HepG2 (cell line): Measurements from ENCODE around the gene BRCA2. TPM values are rescaled to one million over a fixed set of nuclear protein-coding genes. Genes with fewer than 3 reads are reported as not detected.

Source experiments
- GABPB1 ChIP-seq: IDR thresholded peaks from 2 replicates; pipeline ENCODE4 v1.6.1; 2016; ENCODE audit warnings: mild to moderate bottlenecking, missing genetic modification reagents, moderate library complexity, missing compliant biosample characterization
- HES4 ChIP-seq: sonication (generic); formaldehyde crosslinking; IDR thresholded peaks from 2 replicates; pipeline ENCODE4 v1.9.0; 2021; ENCODE audit warnings: mild to moderate bottlenecking, missing genetic modification reagents, borderline replicate concordance
- KDM2A ChIP-seq: sonication (generic); formaldehyde crosslinking; IDR thresholded peaks from 2 replicates; pipeline ENCODE4 v1.4.0; 2020; ENCODE audit warnings: low read depth, missing genetic modification reagents, borderline replicate concordance
- MXD3 ChIP-seq: IDR thresholded peaks from 2 replicates; pipeline ENCODE4 v1.6.1; 2016; ENCODE audit warnings: mild to moderate bottlenecking, missing biosample characterization, missing genetic modification reagents
- REPIN1 ChIP-seq: sonication (generic); formaldehyde crosslinking; IDR thresholded peaks from 2 replicates; pipeline ENCODE4 v1.8.0; 2022; ENCODE audit warnings: missing genetic modification reagents, low read depth, mild to moderate bottlenecking, borderline replicate concordance
- RERE ChIP-seq: IDR thresholded peaks from 2 replicates; pipeline ENCODE4 v1.6.1; 2016; ENCODE audit warnings: low read depth, missing genetic modification reagents, missing compliant biosample characterization
- SMAD9 ChIP-seq: sonication (generic); formaldehyde crosslinking; IDR thresholded peaks from 2 replicates; pipeline ENCODE4 v1.5.1; 2020; ENCODE audit warnings: mild to moderate bottlenecking, missing genetic modification reagents
- STAT5B ChIP-seq: sonication (generic); formaldehyde crosslinking; IDR thresholded peaks from 2 replicates; pipeline ENCODE4 v1.4.0; 2020; ENCODE audit warnings: missing genetic modification reagents
- ZBTB34 ChIP-seq: sonication (generic); formaldehyde crosslinking; IDR thresholded peaks from 2 replicates; pipeline ENCODE4 v1.8.0; 2022; ENCODE audit warnings: mild to moderate bottlenecking, missing genetic modification reagents
- ZBTB7A ChIP-seq: sonication (generic); formaldehyde crosslinking; IDR thresholded peaks from 2 replicates; pipeline ENCODE4 v1.8.0; 2022; ENCODE audit warnings: mild to moderate bottlenecking, missing genetic modification reagents
- ZNF24 ChIP-seq: fragments of 450-650 bp; IDR thresholded peaks from 2 replicates; pipeline ENCODE4 v1.6.1; 2017; ENCODE audit warnings: antibody characterized with exemption, mild to moderate bottlenecking
- ZNF879 ChIP-seq: sonication (generic); formaldehyde crosslinking; IDR thresholded peaks from 2 replicates; pipeline ENCODE4 v1.8.1; 2023; ENCODE audit warnings: missing genetic modification reagents
- polyA plus RNA-seq, 8 experiments: library from polyadenylated mRNA; depleted of rRNA in 3 of 8; stranded (reverse) in 7 of 8; unstranded in 1 of 8; fragments of >200 nt; fragmentation: Illumina TruSeq in 4 of 8; extraction: Trizol in 4 of 8; gene quantifications; 2 replicates each; pipeline versions ENCODE4 v1.2.1 to v1.2.3, GENCODE V29; 2011 to 2016; ENCODE audit warnings: low read depth in 4 of 8, missing spikeins in 1 of 8, mixed read lengths in 1 of 8; ENCODE audit not compliant: insufficient read depth in 1 of 8
- total RNA-seq, 5 experiments: library from RNA; depleted of rRNA; stranded (reverse); fragments of >200 nt; fragmentation: Illumina TruSeq; extraction: Trizol; gene quantifications; 2 replicates each; pipeline ENCODE4 v1.2.3, GENCODE V29; 2016; ENCODE audit warnings: low read depth in 1 of 5
- TF ChIP-seq, protein P1 (sequence below): sonication (generic); formaldehyde crosslinking; IDR thresholded peaks from 2 replicates; pipeline ENCODE4 v1.4.0; 2020; ENCODE audit warnings: mild to moderate bottlenecking, missing genetic modification reagents

BRCA2 gene
- total and polyA plus RNA-seq, 2 of the 13 experiments (the other 11 are each of a cell fraction or from before 2014, with no cell fraction given), result 3.1 to 24.6 TPM

DNA sequence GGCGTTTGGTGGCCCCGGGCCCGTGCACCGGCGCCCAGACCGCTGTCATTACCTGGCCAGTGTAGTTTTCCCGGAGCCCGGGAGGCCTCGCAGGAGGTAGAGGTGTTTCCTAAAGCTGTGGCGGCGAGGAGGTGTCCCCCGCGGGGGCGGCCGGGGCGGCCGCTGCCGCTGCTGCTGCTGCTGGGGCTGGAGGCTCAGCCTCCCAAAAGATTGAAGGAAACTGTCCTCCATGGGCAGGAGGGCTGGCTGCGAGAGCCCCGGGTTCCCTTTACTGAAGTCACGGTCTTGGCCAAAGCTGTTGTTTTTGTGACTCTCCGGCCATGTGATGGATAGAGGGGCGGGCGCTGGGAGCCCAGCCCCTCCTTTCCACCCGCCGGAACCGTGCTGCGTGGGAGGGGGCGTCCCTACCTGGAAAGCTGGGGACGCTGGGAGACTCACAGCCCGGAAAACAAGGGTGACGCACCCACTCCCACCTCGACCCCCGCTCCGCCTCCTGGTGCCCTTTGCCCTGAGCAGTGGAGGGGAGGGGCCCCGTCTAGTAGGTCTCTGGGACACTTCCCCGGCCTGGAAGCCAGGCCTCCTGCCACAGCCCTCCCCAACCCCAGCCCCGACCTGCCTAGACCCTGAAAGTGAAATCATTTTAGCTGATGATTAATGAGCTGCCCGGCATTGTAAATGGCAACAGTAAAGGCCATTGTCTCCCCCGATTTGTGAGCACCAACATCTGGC, 112.7 kb downstream of the BRCA2 start, which contains the start of gene N4BP2L1 (continued):
- TF ChIP-seq, protein P1, sequence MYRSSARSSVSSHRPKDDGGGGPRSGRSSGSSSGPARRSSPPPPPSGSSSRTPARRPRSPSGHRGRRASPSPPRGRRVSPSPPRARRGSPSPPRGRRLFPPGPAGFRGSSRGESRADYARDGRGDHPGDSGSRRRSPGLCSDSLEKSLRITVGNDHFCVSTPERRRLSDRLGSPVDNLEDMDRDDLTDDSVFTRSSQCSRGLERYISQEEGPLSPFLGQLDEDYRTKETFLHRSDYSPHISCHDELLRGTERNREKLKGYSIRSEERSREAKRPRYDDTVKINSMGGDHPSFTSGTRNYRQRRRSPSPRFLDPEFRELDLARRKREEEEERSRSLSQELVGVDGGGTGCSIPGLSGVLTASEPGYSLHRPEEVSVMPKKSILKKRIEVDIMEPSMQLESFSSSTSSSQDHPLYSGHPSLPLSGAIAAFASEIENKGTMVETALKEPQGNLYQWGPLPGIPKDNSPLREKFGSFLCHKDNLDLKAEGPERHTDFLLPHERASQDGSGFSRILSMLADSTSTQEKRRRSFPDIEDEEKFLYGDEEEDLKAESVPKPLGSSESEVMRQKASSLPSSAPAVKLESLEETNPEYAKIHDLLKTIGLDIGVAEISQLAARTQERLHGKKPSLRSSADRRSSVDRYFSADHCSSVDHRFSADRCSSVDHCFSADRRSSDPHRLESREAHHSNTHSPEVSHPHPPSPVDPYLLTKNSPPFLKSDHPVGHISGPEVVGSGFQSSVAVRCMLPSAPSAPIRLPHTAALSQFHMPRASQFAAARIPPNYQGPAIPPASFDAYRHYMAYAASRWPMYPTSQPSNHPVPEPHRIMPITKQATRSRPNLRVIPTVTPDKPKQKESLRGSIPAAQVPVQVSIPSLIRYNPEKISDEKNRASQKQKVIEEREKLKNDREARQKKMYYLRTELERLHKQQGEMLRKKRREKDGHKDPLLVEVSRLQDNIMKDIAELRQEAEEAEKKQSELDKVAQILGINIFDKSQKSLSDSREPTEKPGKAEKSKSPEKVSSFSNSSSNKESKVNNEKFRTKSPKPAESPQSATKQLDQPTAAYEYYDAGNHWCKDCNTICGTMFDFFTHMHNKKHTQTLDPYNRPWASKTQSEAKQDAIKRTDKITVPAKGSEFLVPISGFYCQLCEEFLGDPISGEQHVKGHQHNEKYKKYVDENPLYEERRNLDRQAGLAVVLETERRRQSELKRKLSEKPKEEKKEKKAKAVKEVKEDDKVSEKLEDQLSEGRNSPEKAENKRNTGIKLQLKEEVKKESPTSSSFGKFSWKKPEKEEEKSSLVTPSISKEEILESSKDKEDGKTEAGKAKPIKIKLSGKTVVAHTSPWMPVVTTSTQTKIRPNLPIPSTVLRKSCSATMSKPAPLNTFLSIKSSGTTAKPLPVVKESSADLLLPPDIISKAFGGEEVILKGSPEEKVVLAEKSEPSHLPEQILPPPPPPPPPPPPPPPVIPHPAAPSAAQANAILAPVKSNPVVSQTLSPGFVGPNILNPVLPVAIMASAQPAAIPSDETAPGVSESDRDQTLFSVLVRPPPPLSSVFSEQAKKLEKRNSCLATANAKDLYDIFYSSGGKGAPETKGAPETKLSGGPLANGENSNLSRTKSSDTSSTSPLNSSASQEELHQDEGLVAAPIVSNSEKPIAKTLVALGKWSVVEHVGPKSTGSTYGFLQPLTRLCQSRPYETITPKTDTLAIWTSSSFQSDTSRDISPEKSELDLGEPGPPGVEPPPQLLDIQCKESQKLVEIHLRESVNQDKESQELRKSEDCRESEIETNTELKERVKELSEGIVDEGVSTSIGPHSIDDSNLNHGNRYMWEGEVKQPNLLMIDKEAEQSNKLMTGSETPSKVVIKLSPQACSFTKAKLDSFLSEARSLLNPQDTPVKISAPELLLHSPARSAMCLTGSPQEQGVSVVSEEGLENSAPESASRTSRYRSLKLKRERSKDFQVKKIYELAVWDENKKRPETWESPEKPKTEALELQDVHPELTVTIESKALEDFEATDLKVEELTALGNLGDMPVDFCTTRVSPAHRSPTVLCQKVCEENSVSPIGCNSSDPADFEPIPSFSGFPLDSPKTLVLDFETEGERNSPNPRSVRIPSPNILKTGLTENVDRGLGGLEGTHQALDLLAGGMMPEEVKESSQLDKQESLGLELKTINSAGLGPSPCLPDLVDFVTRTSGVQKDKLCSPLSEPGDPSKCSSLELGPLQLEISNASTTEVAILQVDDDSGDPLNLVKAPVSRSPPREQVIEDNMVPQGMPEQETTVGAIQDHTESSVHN, result no peak
- TF ChIP-seq MXD3 (CRISPR knock-in tag) (no peak; the same call in 1 of the 2 replicates), KDM2A (CRISPR knock-in tag) (peak; percentile 49; the same call in 1 of the 2 replicates), HES4 (CRISPR knock-in tag) (no peak), STAT5B (CRISPR knock-in tag) (no peak), RERE (no peak; the same call in 1 of the 2 replicates), ZNF879 (CRISPR knock-in tag) (no peak), SMAD9 (CRISPR knock-in tag) (no peak), ZBTB7A (CRISPR knock-in tag) (peak; percentile 98), GABPB1 (CRISPR knock-in tag) (peak; percentile 88), ZBTB34 (CRISPR knock-in tag) (no peak), REPIN1 (CRISPR knock-in tag) (no peak), ZNF24 (no peak)
